Measurements from ENCODE around the gene SLX4IP.

SLX4IP gene

GRCh38 chr20:10654630-10655029, 219.5 kb downstream of the SLX4IP start:
- DNase-seq = peak; percentile 4

DNA sequence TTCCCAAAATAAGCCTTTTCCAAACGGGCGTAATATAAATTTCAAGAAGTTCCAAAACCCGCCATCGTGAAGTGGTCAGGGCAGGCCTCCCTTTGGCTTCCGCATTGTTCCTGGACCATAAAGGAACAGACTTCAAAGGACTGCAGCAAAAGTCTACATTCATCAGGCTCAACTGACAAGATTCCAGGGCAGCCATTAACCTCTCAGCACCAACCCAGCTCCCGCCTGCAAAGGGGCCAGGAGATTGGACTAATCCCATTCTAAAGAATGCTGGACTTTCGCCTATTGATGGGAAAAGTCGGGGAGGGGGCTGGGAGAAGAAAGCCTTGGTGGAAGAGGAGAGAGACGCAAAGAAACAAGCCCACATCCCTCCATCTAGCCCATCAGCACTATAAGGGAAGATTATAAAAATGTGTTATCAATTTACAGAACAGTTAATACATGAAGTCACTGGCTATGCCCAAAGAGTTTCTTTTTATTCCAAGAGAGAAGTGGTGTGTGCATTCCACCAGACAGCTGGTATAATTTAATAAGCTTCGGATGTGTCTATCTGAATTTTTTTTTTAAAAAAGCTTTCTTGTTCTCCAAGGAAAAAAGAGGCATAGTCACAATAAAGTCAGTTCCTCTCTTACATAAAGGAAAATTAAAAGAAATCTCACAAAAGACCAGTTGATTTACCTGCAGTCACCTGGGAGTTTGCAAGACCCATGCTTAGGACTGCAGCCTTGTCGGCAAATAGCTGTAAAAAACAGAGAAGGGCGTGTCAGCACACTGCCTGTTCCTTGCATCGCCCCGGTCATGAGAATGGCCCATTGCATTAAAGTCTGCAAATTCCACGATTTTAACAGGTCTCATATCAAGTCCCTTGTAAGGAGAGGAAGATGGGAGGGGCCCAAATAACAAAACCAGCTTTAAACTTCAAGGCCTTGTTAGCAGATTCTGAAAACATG, 220.9 kb downstream of the SLX4IP start:
- no peak for DNase-seq

DNA sequence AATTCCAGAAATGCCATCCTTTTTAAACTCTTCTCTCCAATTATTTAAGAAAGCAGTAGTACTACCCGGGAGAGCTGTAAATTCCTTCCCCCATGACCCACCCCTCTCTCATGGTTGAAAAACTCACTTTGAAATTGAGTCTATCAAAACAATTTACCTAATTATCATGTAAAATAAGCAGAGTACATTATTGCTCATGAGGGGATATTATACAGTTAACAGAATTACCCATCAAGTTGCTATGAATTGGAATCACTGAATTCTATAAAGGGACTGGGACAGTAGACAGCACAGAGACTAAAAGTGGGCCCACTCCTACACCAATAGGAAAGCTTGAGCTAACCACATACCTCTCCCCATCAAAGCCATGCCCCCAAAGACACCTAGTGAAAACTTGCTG, 222.3 kb downstream of the SLX4IP start:
- DNase-seq = no peak

DNA sequence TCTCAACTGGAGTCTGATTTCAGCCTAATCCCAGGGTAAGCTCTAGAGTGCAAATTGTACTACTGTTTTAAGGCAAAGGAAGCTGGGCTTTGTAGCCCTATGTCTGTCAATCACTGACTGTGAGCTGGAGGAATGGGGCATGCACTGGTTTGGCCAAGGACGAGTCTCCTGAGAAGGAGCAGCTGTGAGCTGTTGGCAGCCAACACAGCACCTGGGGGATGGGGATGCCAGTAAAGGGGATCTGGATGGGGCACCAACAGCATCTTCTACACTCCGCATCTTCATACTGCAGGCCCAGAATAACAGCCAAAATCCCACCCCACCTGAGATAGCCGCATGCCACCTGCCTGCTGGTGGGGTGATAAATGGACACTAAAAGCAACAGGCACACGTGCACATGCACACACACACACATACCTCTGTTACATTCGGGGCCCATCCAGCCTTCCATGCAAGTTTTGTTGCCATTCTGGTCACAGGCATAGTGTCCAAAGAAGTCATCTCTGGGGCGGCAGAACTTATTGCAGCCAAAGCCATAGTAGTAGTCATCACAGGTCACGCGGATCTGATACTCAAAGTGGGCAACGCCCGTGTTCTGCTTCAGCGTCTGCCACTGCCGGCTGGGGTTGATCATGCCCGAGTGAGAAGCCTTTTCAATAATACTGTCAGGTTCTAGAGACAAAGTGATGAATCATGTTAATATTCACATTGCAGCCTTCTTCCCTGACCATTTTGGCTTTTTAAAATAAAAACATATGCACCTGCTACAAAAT, 223.1 kb downstream of the SLX4IP start:
- DNase-seq = no peak

GRCh38 chr20:10658876-10659632, 223.9 kb downstream of the SLX4IP start:
- DNase-seq = no peak

GRCh38 chr20:10659651-10660601, 224.8 kb downstream of the SLX4IP start:
- DNase-seq = no peak

- DNase-seq = no peak
Measured at GRCh38 chr20:10660661-10661060, 225.6 kb downstream of the SLX4IP start.

DNA sequence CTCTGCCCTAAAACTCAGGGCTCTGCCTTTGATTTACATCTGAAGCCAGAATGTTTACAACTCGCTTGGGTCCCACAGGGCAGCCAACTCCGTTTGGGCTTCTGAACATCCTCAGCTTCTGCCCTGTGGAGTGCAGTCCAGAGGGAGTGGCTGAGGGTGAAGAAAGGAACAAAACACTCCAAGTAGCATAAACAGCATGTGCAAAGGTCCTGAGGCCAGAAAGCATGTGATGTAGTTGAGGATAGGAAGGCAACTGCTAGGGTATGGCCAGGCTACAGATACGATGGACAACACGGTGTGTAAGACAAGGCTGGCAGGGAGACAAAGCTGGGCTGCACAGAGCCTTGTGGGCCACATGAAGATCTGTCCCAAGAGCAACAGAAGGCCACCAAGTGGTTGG, 226.2 kb downstream of the SLX4IP start:
- DNase-seq = no peak

- DNase-seq = no peak
Measured at GRCh38 chr20:10662151-10662550, 227.0 kb downstream of the SLX4IP start.

DNA sequence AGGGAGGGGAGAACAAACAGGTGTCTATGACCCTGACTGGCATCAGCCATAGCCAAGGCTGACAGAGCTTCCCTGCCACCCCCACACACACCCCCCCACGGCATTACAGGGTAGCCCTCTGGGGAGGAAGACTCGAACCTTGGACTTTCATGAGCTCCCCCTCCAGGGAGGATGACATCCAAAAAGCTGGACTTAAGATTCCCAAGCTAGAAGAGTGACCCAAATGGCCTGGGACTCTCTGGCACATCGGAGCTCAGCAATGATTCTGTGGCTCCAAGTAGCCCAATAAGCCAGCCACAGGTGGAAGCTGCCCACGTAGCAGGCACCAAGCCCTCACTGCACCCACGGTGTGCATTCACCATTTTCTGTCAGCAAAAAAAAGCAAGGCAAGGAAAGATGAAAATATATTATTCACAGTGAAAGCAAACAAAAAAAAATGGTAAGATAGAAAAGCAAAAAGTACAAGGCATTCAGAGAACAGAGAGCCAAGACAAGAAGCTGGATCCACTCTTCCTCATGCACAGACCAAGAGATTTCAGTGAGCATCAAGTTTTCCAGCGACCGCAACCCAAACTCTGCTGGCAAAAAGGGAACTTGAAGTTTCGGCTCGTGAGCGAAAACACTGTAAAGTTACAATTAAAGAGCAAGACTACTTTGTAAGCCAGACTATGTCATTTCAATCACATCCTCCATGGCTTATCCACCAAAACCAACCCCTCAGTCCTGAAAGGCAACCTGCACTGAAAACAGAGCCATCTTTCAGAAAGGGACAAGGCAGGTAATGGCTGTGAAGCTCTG, 227.8 kb downstream of the SLX4IP start:
- DNase-seq = no peak

DNA sequence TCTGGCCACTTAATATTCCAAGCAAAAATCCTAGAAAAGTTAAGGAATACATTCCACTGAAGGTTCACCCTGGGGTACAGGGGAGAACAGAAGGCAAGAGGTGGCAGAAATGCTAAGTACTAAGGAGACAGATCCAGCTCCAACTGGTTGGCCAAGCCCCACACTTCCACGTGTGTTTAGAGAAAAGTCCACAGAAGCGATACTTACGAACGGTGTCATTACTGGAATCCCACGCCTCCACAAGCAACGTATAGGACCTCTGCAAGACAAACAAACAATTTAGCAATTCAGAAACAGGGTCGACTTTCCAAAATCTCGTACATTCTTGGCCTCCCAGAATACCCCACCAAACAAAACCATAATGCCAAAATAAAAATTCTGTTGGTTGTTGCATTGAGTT, 228.7 kb downstream of the SLX4IP start:
- DNase-seq = no peak

- DNase-seq = no peak
Measured at GRCh38 chr20:10665027-10665561, 230.0 kb downstream of the SLX4IP start.

- DNase-seq = no peak
Measured at GRCh38 chr20:10665791-10666190, 230.7 kb downstream of the SLX4IP start.

DNA sequence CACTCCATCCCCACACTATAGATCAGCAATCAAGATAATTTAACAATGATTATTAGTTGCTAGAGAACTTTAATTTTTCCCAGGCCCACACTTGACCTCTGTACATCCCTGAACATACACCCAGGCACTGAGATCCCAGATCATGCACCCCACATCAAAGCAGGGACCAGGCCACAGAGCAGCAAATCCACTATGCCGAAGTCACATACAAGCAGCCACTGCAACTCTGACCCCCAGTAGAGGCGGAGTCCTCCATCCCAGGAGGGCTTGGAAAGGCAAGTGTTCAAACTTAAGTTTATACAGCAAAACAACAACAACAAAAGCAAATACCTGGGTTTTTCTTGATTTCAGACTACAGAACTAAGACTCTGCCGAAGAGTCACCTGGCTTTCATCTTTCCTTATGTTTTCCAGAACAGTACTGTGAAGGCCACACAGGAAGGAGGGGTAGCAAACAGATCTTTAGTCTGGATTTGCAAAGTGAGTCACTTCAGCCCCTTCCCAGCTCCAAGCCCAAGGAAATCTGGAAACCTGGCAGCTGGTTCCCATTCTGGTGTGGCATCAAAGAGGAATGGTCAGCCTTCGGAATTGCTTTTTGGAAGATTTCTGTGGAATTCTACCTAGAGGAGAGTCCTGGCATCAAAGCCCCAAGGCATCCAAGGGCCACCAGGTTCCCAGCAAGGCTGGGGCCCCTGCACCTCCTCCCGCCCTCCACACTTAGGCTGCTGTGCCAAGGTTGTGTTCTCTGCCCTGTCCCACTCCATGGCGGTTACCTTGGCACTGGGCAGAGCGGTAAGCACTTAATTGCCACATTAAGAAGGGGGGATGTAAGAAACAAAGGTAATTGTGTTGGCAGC, 231.3 kb downstream of the SLX4IP start:
- no peak for DNase-seq

- DNase-seq = no peak
Measured at GRCh38 chr20:10667077-10667401, 231.9 kb downstream of the SLX4IP start.

GRCh38 chr20:10667560-10668167, 232.6 kb downstream of the SLX4IP start:
- DNase-seq = no peak

DNA sequence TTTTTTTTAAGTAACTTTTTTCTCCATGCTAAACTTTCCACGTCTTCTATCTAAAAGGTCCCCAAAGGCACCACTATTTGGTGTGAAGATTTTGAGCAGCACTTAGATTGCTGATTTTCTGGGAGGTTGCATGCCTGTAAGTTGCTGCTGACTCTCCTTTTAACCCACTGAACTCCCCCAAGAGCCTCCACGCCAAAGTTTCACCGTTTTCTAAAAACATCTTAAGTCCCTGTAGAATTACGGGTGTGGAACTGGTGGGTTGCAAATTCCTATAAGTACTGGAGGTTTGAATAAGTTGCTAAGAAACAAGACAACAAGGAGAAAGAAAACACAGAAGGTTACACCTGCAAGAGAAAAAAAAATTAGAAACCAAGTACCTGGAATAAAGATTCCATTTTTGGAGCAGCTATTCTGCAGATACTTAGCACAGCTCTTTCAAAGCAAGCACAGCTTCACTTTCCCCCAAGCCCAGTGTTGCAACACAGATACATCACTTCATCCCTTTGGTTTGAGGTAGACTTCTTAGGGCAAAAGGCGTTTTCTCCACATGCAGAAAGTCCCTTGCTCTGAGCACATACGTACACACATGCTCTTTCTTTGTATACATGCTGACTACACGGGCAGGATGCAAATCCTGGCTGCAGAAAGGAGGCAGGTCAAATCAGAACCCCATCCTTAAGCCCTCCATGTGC, 233.7 kb downstream of the SLX4IP start:
- no peak for DNase-seq

GRCh38 chr20:10669843-10670446, 234.8 kb downstream of the SLX4IP start:
- DNase-seq = no peak
